Stimulated activated CD8-positive, alpha-beta memory T cell treated with anti-CD3 and anti-CD28 coated beads, Interleukin-7, amount 100 ng/mL, for 4 hours (primary cell): ENCODE measurements around the gene F11.
"Not testable (repeated sequence)": the region's sequence is repeated elsewhere in the genome, so short reads cannot be mapped to it uniquely, and the experiment has no call there.

Experiments
- DNase-seq, 2 donors: peaks; one replicate each; pipeline ENCODE4 v3.0.0-alpha.2; 2020; ENCODE audit warnings: low read depth in 2 of 2

Gene F11

DNA sequence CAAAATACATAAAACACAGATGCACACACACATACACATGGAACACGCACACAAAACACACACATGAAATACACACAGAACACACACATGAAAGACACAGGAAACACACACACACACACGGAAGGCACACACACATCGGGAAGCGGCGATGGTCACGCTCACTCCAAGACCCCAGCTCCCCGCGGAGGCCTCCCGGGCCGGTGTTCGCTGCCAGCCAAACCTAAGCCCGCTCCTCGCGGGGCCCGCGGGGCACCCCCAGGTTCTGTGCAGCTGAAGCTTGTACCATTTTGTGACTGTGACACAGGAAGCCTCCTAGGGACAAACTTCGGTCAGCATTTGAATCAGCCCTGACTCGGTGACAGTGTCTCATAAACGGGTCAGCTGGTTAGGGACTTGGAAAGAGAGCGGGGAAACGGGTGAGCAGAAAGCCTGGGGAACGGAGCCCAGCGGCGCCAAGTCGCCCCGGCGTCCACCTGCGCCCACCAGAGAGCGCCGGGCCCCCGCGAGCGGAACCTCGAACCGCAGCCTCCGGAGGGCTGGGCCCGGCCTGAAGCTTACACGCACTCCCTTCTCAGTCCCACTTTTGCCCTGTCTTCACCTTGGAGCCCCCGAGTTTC is 32.1 kb downstream of the F11 start:
- DNase-seq = no peak

DNA sequence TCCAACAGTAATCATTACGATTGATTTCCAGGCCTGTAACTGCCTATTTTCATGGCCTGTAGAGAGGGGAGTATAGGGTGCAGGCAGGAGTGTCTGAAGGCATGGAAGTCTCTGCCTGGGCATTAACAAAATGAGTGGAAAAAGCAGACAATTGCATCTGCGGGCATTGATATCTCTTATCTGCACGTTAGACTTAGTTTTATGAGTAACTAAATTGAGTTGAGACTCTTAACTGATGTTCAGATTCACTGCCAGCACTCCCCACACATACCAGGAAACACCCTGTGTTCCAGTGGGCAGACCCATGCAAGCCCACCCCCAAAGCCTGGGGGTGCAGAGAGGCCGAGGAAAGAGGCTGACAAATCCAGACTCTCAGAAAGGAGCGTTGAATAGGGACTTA is 33.3 kb downstream of the F11 start:
- no peak for DNase-seq

DNA sequence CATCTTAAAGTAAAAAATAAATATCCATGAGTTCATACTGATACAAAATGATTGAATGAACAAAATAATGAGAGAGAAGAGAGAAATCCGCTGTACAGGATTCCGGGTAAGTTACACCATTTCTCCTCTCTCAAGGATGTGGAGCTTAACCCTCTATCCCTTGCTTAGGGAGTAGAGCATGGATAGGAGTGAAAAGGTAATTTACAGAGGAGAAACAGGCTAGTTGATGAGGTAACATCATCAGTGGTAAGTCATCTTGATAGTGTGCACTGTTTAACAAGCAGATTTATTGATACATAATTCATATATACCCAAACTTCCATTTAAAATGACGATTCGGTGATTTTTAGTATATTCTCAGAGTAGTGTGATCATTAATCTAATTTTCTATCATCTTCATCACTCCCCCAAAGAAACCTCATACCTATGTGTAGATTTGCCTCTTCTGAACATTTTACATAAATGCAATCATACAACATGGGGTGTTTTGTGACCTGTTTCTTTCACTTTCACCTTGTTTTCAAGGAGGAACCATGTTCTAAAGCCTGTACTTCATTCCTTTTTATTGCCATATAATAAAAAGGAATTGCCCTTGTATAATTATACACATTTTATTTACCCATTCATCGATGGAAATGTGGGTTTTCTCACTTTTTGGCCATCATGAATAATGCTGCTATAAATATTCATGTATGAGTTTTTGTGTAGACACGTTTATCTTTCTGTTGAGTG is 34.8 kb downstream of the F11 start:
- DNase-seq = no peak

DNA sequence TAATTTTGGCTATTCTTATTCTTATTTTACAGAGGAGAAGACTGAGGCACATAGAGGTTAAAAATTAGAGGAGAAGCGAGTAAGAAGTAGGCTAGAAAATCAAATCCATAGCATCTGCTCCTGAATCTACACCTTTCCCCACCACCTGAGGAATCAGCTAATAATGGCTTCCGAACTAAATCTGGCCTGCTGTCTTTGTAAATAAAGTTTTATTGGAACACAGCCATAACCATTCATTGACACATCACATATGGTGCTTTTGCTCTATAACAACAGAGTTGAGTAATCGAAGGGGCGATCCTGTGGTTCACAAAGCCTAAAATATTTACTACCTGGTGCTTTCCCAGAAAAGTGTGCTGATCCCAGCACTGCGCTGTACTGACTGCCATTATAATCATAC is 38.2 kb downstream of the F11 start:
- DNase-seq = no peak

DNA sequence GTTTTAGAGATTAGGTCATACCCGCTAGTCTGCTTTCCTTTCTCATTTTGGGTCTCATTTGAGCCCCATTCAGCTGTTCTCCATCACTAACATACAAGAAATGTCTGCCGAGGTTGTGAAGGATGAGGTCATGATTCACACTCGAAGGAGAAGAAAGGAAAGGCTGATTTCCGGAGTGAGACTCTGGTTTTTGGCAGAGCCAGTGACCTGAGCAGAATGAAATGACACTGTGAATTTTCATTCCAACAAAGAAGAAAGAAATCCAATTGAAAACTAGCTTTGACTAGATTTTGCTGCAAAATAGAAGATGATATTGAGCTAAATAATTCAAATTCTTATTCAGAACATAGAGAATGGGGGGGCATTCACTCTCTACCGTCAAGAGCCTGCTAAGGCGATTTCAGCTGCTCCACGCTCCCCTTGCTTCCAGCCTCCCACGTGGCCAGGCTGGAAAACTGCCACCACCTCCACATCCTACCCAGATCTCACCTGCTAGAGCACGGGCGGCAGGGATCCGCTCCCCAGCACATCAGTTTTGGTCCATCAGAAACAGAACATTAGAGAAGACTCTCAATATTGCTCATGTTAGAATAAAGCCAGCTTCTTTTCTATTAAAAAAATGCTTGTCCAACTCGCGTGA is 39.0 kb downstream of the F11 start:
- no peak for DNase-seq

DNA sequence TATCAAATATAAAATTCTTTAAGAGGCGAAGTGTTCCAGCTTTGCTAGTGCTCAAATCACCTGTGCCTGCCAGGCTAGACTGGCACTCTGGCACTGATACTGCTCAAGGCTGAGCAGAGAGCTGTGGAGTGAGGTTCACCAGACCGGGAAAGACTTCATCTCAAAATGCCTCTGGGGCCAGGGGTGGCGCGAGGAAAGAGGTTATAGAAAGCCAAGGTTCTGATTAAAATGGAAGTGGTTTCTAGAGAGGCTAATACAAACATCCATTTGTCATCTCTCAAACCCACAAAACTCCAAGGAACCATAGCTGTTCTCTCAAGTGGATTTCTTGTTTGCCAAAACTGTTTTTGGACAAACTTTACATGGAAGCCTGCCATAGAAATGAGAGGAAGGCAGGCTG is 41.5 kb downstream of the F11 start:
- no peak for DNase-seq

DNA sequence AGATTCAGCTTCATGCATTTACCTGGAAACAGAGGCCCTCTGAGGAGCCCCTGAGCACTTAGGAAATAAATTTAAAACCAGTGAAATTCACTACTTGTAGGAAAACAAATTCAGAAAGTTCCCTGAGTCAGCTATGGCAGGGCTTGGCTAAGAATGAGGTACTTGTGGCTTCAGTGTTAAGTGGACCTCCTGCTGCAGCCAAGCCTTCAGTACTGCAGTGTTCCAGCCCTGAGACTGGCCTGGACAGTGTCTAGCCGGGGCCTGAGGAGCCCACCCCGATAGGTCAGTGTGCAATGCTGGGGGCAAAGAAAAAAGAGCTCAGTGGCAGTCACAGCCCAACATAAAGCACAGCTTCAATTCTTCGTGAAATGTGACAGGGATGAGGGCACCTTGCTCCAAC is 41.9 kb downstream of the F11 start:
- DNase-seq = no peak

DNA sequence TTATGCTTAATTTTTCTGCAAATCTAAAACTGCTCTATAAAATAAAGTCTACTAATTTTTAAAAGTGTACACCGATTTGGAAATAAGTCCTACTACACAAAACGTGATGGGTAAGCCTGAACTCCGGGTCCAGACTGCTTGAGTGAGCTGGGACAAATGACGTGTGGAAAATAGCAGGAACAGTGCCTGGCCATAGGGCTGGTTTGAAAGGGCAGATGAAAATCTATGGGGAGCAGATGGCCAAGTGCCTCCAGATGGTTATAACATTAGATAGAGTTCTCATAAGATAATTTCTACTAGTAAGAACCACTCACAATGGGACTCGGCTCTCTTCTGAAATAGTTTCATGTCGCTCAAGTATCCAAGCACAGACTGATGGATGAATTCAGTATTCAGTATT is 52.5 kb downstream of the F11 start:
- DNase-seq = no peak

DNA sequence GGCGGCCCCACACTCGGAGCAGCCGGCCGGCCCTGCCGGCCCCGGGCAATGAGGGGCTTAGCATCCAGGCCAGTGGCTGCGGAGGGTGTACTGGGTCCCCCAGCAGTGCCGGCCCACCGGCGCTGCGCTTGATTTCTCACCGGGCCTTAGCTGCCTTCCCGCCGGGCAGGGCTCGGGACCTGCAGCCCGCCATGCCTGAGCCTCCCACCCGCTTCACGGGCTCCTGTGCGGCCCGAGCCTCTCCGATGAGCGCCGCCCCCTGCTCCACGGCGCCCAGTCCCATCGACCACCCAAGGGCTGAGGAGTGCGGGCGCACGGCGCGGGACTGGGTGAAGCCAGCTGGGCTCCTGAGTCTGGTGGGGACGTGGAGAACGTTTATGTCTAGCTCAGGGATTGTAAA is 58.7 kb downstream of the F11 start:
- not testable (repeated sequence) for DNase-seq

DNA sequence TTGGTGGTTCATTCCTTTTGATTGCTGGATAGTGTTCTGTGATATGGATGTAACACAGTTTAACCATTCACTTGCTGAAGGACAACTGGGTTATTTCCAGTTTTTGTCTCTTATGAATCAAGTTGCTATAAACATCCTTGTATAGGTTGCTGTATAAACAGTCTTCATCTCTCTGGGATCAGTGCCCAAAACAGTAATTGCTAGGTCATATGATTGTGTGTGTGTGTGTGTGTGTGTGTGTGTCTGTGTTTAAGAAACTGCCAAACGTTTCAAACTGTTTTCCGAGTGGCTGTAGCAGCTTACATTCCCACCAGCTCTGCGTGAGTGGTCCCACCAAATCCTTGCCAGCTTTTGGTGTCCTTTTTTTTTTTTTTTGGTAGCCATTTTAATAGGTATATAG is 60.4 kb downstream of the F11 start:
- DNase-seq = no peak

DNA sequence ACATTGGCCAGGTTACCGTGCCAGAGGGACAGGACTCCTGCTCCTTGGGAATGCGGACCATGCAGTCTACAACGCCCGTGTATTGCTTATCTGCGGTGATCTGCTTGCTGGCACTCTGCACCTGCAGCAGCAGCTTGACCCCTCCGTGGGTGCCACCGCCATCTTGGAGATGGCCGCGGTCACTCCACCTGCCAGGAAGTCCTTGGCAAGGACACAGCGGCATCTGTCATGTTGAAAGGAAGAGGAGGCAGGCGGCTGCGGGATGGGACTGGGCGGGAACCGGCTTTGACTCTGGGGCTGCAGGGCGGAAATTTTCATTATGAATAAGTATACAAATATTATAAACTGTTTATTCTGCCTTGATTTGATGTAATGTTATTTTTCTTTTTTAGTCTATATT is 63.4 kb downstream of the F11 start:
- no peak for DNase-seq

DNA sequence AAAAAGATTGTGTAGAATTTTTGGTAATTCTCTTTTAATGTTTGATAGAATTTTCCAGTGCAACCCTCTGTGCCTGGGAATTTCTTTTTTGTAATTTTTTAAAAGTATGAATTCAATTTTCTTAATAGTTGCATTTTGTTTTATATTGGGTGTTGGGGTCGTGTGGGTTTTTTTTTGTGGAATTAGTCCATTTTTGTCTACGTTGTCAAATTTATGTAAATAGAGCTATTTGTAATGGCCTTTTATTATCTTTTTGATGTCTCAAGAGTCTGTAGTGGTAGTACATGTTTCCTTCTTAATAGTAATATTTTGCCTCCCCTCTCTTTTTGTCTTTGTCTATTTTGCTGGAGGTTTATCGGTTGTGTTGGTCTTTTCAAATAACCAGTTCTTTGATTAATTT is 64.4 kb downstream of the F11 start:
- DNase-seq = no peak

DNA sequence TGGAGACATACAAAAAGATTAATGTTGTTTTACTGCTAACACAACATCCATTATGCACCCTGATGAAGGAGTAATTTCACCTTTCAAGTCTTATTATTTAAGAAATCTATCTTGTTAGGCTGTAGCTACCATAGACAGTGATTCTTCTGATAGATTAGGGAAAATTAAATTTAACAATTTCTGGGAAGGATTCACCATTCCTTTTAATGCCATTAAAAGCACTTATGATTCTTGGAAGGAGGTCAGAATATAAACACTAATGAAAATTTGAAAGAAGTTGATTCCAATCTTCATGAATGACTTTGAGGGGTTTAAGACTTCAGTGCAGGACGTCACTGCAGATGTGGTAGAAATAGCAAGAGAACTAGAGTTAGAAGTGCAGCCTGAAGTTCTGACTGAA is 69.8 kb downstream of the F11 start:
- DNase-seq = no peak
